Activated naive CD8-positive, alpha-beta T cell treated with anti-CD3 and anti-CD28 coated beads, Interleukin-2, amount 10 ng/mL, durations not matched to agents 7 days and 5 days (primary cell): Measurements from ENCODE around the gene FSTL3. TPM values are rescaled to one million over a fixed set of nuclear protein-coding genes. Genes with fewer than 3 reads are reported as not detected.

Experiments
- ATAC-seq: fragments of 150-1000 bp; cut with Tn5 transposase; one replicate; pipeline ENCODE4 v1.10.0; 2021; ENCODE audit warnings: low read depth, moderate library complexity
- POLR2A ChIA-PET: fragments of 350-600 bp; sonication (Branson Sonifier 250); formaldehyde crosslinking; loops from one replicate; lab custom pipeline; 2021; ENCODE audit warnings: antibody characterized with exemption; lab: Charles Lee
- DNase-seq: peaks from one replicate; pipeline ENCODE4 v3.0.0; 2021
- H3K27ac Mint-ChIP-seq: one replicate; pipeline ENCODE4 v1.8.0; 2022; ENCODE audit warnings: mild to moderate bottlenecking, mixed read lengths
- H3K27me3 Mint-ChIP-seq: one replicate; pipeline ENCODE4 v1.8.0; 2022; ENCODE audit warnings: mild to moderate bottlenecking, moderate library complexity, mixed read lengths
- H3K36me3 Mint-ChIP-seq: one replicate; pipeline ENCODE4 v1.8.0; 2021; ENCODE audit warnings: mild to moderate bottlenecking, mixed read lengths
- H3K4me1 Mint-ChIP-seq: one replicate; pipeline ENCODE4 v1.8.0; 2021; ENCODE audit warnings: mixed read lengths
- H3K4me3 Mint-ChIP-seq: one replicate; pipeline ENCODE4 v1.8.0; 2022; ENCODE audit warnings: mild to moderate bottlenecking, moderate library complexity, mixed read lengths
- H3K9me3 Mint-ChIP-seq: one replicate; pipeline ENCODE4 v1.8.0; 2021; ENCODE audit warnings: mixed read lengths
- total RNA-seq, 2 experiments: library from RNA; stranded (reverse); gene quantifications; one replicate each; pipeline ENCODE4 v1.2.3, GENCODE V29; 2021

The FSTL3 gene
- total RNA-seq, 2 experiments from 2014 or later, result 2.6 to 2.9 TPM

GRCh38 chr19:648904-649801 lies 27.0 kb upstream of the FSTL3 start:
- ATAC-seq (no peak), DNase-seq (no peak)
- no peaks in the 10 kb centered on the region for H3K4me1 Mint-ChIP-seq
- no peak overlapping the region for H3K4me3 Mint-ChIP-seq
- H3K9me3 Mint-ChIP-seq, result no peaks in the 10 kb centered on the region
- POLR2A ChIA-PET, result interaction anchor here (0.5 kb wide), 1 partner anchor 16 kb away, joined by 3 read pairs; the partner anchor contains the start of gene POLRMT
- no peaks in the 10 kb centered on the region for H3K27me3 Mint-ChIP-seq
- peaks cover 2% of the 10 kb centered on the region for H3K36me3 Mint-ChIP-seq
- no peak overlapping the region for H3K27ac Mint-ChIP-seq

GRCh38 chr19:650121-650520 lies 26.1 kb upstream of the FSTL3 start:
- H3K27me3 Mint-ChIP-seq, result no peaks in the 10 kb centered on the region
- no peak for DNase-seq
- POLR2A ChIA-PET, result no interaction called here
- no peak overlapping the region for H3K4me3 Mint-ChIP-seq
- peaks cover 2% of the 10 kb centered on the region for H3K36me3 Mint-ChIP-seq
- peaks cover 2% of the 10 kb centered on the region for H3K4me1 Mint-ChIP-seq
- no peak for ATAC-seq
- no peaks in the 10 kb centered on the region for H3K9me3 Mint-ChIP-seq
- H3K27ac Mint-ChIP-seq, result no peak overlapping the region

GRCh38 chr19:651114-651818 lies 24.9 kb upstream of the FSTL3 start:
- POLR2A ChIA-PET, result no interaction called here
- no peak for DNase-seq
- Mint-ChIP-seq H3K27ac (no peak overlapping the region), H3K4me3 (no peak overlapping the region), H3K4me1 (peaks cover 3% of the 10 kb centered on the region), H3K27me3 (no peaks in the 10 kb centered on the region), H3K9me3 (no peaks in the 10 kb centered on the region), H3K36me3 (peaks cover 2% of the 10 kb centered on the region)
- no peak for ATAC-seq

DNA sequence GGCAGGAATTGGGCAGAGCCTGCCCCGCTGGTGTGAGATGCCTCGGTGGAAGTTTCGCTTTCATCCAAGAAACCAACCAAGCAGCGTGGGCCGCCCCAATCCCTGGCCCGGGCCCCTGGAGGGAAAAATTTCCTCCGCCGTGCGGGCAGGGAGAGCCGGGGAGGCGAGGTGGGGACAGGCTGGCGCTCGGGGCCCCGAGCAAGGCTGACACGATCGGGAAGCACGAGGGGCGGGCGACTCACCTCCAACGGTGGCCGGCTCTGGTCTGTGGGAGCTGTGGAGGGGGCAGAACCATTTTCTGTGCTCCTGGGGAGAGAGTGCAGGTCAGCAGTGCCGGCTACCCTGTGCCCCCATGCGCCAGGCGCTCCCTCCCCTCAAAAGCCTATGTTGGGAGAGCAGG lies 24.2 kb upstream of the FSTL3 start:
- H3K4me3 Mint-ChIP-seq, result no peak overlapping the region
- DNase-seq, result no peak
- H3K4me1 Mint-ChIP-seq, result peaks cover 4% of the 10 kb centered on the region
- H3K36me3 Mint-ChIP-seq, result peaks cover 2% of the 10 kb centered on the region
- no peaks in the 10 kb centered on the region for H3K27me3 Mint-ChIP-seq
- H3K27ac Mint-ChIP-seq, result no peak overlapping the region
- POLR2A ChIA-PET, result no interaction called here
- no peak for ATAC-seq
- no peaks in the 10 kb centered on the region for H3K9me3 Mint-ChIP-seq

DNA sequence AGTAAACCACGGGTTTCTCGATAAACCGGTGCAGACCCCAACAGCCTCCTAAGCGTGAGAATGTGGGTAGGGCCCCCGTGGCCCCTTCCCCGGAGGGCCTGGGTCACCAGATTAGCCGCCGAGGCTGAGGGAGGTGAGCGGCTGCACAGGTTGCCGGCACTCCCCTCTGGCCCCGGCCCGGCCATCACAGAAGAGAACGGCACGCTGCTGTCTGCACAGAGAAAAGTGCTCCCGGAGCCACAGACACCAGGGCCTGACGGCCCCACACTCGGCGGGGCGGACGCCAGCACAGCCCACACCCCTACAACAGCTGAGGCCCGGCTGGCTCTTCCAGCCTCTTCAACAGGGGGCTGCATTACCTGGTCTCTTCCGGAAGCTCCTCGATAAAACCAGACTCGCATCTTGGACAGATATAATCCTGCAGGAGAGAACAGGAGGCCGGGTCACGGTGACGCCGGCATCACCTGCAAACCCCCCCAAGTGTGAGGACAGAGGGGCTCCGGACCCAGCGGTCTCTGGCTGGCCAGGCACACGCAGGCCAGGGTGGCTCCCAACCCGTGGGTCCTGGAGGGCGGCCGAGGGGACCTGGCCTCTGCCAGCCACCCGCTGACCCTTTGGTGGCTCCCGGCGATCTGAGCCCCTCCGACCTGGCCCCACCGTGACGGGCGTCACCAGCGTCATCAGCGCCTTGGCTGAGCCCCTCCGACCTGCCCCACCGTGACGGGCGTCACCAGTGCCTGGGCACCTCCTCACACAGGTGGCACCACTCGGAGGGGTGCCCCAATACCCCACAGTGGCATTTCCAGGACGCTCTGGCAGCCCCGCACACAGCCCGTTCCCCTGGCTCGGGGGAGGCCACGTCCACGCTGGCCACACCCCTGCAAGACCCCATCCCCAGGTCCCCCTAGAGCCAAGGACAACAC lies 23.5 kb upstream of the FSTL3 start:
- H3K27ac Mint-ChIP-seq, result no peak overlapping the region
- POLR2A ChIA-PET, result no interaction called here
- H3K36me3 Mint-ChIP-seq, result peaks cover 2% of the 10 kb centered on the region
- no peaks in the 10 kb centered on the region for H3K27me3 Mint-ChIP-seq
- no peak for ATAC-seq
- H3K9me3 Mint-ChIP-seq, result no peaks in the 10 kb centered on the region
- peaks cover 4% of the 10 kb centered on the region for H3K4me1 Mint-ChIP-seq
- DNase-seq, result no peak
- no peak overlapping the region for H3K4me3 Mint-ChIP-seq

DNA sequence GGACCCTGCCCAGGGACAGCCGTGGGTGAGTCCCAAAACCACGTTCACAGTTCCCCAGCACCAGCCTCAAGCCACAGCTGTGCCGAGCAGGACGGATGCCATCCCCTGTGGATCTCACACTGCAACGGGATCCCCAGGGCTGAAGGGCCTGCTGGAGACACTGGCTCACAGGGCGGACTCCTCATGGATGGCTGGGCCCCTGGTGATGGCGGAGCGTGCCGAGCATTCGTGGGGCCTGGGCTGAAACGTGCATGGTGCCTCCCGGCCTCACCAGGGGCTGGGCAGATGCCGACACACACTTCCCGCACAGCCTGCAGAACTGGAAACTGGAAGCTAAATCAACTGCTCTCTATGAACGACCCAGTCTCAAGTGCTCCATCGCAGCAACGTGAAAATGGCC lies 22.8 kb upstream of the FSTL3 start:
- no peak overlapping the region for H3K4me3 Mint-ChIP-seq
- DNase-seq, result no peak
- ATAC-seq, result no peak
- peaks cover 4% of the 10 kb centered on the region for H3K4me1 Mint-ChIP-seq
- H3K36me3 Mint-ChIP-seq, result peaks cover 2% of the 10 kb centered on the region
- POLR2A ChIA-PET, result no interaction called here
- no peak overlapping the region for H3K27ac Mint-ChIP-seq
- no peaks in the 10 kb centered on the region for H3K27me3 Mint-ChIP-seq
- H3K9me3 Mint-ChIP-seq, result no peaks in the 10 kb centered on the region

DNA sequence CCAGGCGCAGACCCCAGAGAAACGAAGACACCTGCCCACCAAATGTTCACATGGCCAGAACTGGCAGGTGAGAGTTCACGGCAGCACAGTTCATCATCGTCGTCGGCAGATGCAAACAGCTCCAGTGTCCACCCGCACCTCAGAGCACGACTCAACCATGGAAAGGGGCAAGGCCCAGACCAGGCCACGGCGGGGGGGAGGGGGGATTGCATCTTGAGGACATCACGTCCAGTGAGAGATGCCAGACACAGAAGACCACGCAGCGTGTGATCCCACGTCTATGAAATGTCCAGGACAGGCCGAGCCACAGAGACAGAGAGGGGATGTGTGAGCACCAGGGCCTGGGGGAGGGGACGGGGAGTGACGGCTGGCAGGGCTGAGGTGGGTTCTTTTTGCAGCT lies 20.5 kb upstream of the FSTL3 start:
- Mint-ChIP-seq H3K36me3 (peaks cover 7% of the 10 kb centered on the region), H3K4me1 (peaks cover 14% of the 10 kb centered on the region), H3K27me3 (no peaks in the 10 kb centered on the region), H3K9me3 (no peaks in the 10 kb centered on the region), H3K4me3 (no peak overlapping the region), H3K27ac (no peak overlapping the region)
- no peak for ATAC-seq
- no peak for DNase-seq
- POLR2A ChIA-PET, result interaction anchor here (1.0 kb wide), 1 partner anchor 21 kb away, joined by 3 read pairs; no protein-coding TSS in a partner anchor

GRCh38 chr19:656751-657559 lies 19.2 kb upstream of the FSTL3 start:
- ATAC-seq (no peak), DNase-seq (no peak)
- H3K4me1 Mint-ChIP-seq, result peaks cover 17% of the 10 kb centered on the region
- H3K9me3 Mint-ChIP-seq, result no peaks in the 10 kb centered on the region
- H3K27me3 Mint-ChIP-seq, result no peaks in the 10 kb centered on the region
- no peak overlapping the region for H3K27ac Mint-ChIP-seq
- POLR2A ChIA-PET, result interaction anchor here (1.0 kb wide), 1 partner anchor 23 kb away, joined by 3 read pairs; no protein-coding TSS in a partner anchor
- H3K4me3 Mint-ChIP-seq, result no peak overlapping the region
- H3K36me3 Mint-ChIP-seq, result peaks cover 9% of the 10 kb centered on the region

DNA sequence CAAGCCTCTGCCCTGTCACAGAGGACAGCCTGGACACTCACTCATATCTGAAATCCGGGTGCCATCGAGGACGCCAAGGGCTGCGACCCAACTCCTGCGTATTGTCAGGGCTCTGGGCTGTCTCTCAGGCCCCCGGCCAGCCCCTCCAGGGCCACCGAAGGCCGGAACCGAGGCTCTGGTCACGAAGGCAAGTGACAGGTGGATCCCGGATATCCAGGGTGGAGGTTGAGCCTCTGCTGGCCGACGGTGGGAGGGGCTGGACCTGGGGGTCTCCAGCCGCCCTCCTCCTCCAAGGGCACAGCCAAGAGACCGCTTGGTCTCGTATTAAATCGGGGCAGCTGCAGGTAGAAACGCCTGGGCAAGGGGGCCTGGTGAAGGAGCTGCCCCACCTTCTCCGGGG lies 18.6 kb upstream of the FSTL3 start:
- ATAC-seq, result no peak
- Mint-ChIP-seq H3K27ac (no peak overlapping the region), H3K36me3 (peaks cover 10% of the 10 kb centered on the region), H3K4me1 (peaks cover 17% of the 10 kb centered on the region), H3K9me3 (no peaks in the 10 kb centered on the region), H3K4me3 (no peak overlapping the region), H3K27me3 (no peaks in the 10 kb centered on the region)
- no peak for DNase-seq
- POLR2A ChIA-PET, result no interaction called here

GRCh38 chr19:658059-658839 lies 17.9 kb upstream of the FSTL3 start:
- peaks cover 17% of the 10 kb centered on the region for H3K4me1 Mint-ChIP-seq
- DNase-seq (no peak), ATAC-seq (no peak)
- no peaks in the 10 kb centered on the region for H3K9me3 Mint-ChIP-seq
- peaks cover 10% of the 10 kb centered on the region for H3K36me3 Mint-ChIP-seq
- H3K27ac Mint-ChIP-seq, result no peak overlapping the region
- no peak overlapping the region for H3K4me3 Mint-ChIP-seq
- POLR2A ChIA-PET, result interaction anchor here (1.2 kb wide), 1 partner anchor 11 kb away, joined by 5 read pairs; no protein-coding TSS in a partner anchor
- H3K27me3 Mint-ChIP-seq, result no peaks in the 10 kb centered on the region

DNA sequence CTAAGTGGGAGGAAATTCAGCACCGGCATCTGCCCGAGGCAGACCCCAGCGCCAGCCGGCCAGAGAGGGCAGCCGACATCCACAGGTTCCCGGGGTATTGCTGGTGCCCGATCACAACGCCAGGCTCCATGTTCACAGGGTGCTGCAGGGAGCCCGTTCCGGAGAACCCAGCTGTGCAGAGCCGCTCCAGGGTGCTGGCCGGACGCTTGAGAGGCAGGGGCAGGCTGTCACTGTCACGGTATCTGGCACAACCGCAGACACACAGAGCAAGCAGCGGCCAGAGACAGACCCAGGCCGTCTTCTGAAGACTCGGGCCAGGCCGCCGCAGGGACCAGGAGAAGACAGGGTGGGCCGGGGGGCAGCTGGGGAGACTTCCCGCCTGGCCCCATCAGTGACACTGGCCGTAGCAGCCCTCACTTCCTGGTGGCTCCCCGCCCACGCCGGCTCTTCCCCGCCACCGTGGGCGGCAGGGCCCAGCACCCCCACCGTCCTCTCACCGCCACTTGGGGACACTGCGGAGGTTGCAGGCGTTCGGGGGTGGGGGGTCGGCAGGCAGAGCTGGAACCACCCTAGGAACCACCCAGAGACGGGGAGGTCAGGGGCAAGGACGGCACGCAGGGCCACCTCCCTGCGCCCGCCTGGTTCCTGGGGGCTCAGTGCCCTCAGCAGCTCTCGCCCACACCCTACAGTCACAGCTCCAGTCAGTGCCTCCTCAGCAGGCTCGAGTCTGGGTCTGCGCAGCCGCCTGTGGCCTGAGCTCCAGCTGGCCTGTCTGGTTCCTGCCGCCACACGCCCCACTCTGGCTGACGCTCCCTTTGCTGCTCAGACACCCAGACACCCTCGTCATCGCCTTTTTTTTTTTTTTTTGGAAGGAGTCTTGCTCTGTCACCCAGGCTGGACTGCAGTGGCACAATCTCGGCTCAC lies 17.0 kb upstream of the FSTL3 start:
- DNase-seq, result no peak
- POLR2A ChIA-PET, result interaction anchor here (0.7 to 1.6 kb wide), 3 partner anchors 12 to 27 kb away, joined by 3 to 5 read pairs (median 4); no protein-coding TSS in a partner anchor
- no peaks in the 10 kb centered on the region for H3K27me3 Mint-ChIP-seq
- ATAC-seq, result no peak
- H3K4me3 Mint-ChIP-seq, result peak overlapping the region; percentile 93
- H3K9me3 Mint-ChIP-seq, result no peaks in the 10 kb centered on the region
- no peak overlapping the region for H3K27ac Mint-ChIP-seq
- H3K36me3 Mint-ChIP-seq, result peaks cover 10% of the 10 kb centered on the region
- H3K4me1 Mint-ChIP-seq, result peaks cover 22% of the 10 kb centered on the region
